Spleen (tissue), 11 donors: ENCODE results near the gene PACSIN2. TPM values are rescaled to one million over a fixed set of nuclear protein-coding genes. Genes with fewer than 3 reads are reported as not detected.

Experiments used
- DNase-seq: peaks from one replicate; pipeline ENCODE4 v3.0.0-alpha.2; 2020
- H3K27ac ChIP-seq, 8 donors: fragments of 200-600 bp; sonication (generic) in 7 of 8; 1 replicate in 4 of 8; 2 replicates in 4 of 8; pipeline versions ENCODE4 v1.5.0 to v1.8.0; 2016 to 2021; ENCODE audit warnings: inconsistent platforms in 4 of 8, mild to moderate bottlenecking in 4 of 8, moderate library complexity in 1 of 8
- H3K27me3 ChIP-seq, 7 donors: fragments of 200-600 bp; sonication (generic) in 6 of 7; replicated peaks in 1 of 7; 1 replicate in 4 of 7; 2 replicates in 3 of 7; pipeline versions ENCODE4 v1.5.0 to v1.8.0; 2016 to 2021; ENCODE audit warnings: inconsistent platforms in 3 of 7, mild to moderate bottlenecking in 1 of 7
- H3K36me3 ChIP-seq, 6 donors: fragments of 200-600 bp; sonication (generic) in 5 of 6; 1 replicate in 4 of 6; 2 replicates in 2 of 6; pipeline versions ENCODE4 v1.5.0 to v1.8.0; 2016 to 2021; ENCODE audit warnings: inconsistent platforms in 2 of 6
- H3K4me1 ChIP-seq, 6 donors: fragments of 200-600 bp; sonication (generic) in 5 of 6; 1 replicate in 3 of 6; 2 replicates in 3 of 6; pipeline versions ENCODE4 v1.5.0 to v1.8.0; 2016 to 2021; ENCODE audit warnings: inconsistent platforms in 3 of 6
- H3K4me3 ChIP-seq, 8 donors: fragments of 200-600 bp; sonication (generic) in 7 of 8; 1 replicate in 4 of 8; 2 replicates in 4 of 8; pipeline versions ENCODE4 v1.5.0 to v1.8.0; 2016 to 2021; ENCODE audit warnings: inconsistent platforms in 4 of 8, mild to moderate bottlenecking in 4 of 8, moderate library complexity in 2 of 8
- H3K9me3 ChIP-seq, 8 donors: fragments of 200-600 bp; sonication (generic) in 7 of 8; 1 replicate in 4 of 8; 2 replicates in 4 of 8; pipeline versions ENCODE4 v1.5.0 to v1.8.0; 2016 to 2021; ENCODE audit warnings: inconsistent platforms in 4 of 8
- POLR2A ChIP-seq, 3 donors: fragments of 450-650 bp; IDR thresholded peaks; one replicate each; pipeline ENCODE4 v1.5.1; 2017; ENCODE audit warnings: antibody characterized with exemption in 3 of 3, mild to moderate bottlenecking in 1 of 3
- POLR2AphosphoS5 ChIP-seq, 3 donors: sonication (generic); formaldehyde crosslinking; IDR thresholded peaks; one replicate each; pipeline ENCODE4 v1.5.1; 2017; ENCODE audit warnings: antibody characterized with exemption in 3 of 3
- WGBS, 5 donors: extraction: QIAGEN DNeasy Blood & Tissue Kit in 3 of 5; methylation state at CpG; one replicate each; pipeline versions ENCODE4 v1.1.5 to v1.1.7; 2013 to 2018; 5-methylcytosine and 5-hydroxymethylcytosine counted together
- intact Hi-C: fragments of 100-400 bp; cut with DNase I; formaldehyde crosslinking; loops from one replicate; pipeline ENCODE4 v1.15.0; 2023; ENCODE audit warnings: low total_unique reads
- polyA plus RNA-seq, 3 donors: library from polyadenylated mRNA; stranded (reverse); fragments of 200-250 nt; gene quantifications; one replicate each; pipeline ENCODE4 v1.2.1, GENCODE V29; 2013
- total RNA-seq, 7 donors: library from RNA; depleted of rRNA in 3 of 7; stranded (reverse); fragments of >200 nt in 3 of 7; fragmentation: NEBNext Ultra II Directional in 4 of 7; extraction: Animal tissue kit (Norgen Biotek cat#: 25700) in 4 of 7; gene quantifications; one replicate each; pipeline versions ENCODE4 v1.1.0 to v1.2.1, GENCODE V29; 2016 to 2021
- TF ChIP-seq, protein P1 (sequence below), 11 experiments: fragments of 200-600 bp in 7 of 11; fragments of 450-650 bp in 4 of 11; sonication (generic) in 4 of 11; IDR thresholded peaks in 8 of 11; conservative IDR thresholded peaks in 3 of 11; 1 replicate in 7 of 11; 2 replicates in 4 of 11; pipeline versions ENCODE4 v1.4.0 to v1.8.0; 2016 to 2021; ENCODE audit warnings: antibody characterized with exemption in 11 of 11, inconsistent platforms in 4 of 11, mild to moderate bottlenecking in 1 of 11
- donor health status: healthy with polysubstance abuse.
- donor health status: DM: no; HTN: no; CAD: no; lungs with moderate emphysema.
- donor health status: DM: no; HTN: no; CAD: no.
- donor health status: Bipolar disorder and iron deficiency.
- donor health status: healthy.
- donor health status: DM: no; HTN: no; CAD: no.
- donor health status: DM: yes; HTN: yes; CAD: no.

The PACSIN2 gene
- total and polyA plus RNA-seq, 10 donors = 24.2 to 98.1 (median 64.2) TPM

DNA sequence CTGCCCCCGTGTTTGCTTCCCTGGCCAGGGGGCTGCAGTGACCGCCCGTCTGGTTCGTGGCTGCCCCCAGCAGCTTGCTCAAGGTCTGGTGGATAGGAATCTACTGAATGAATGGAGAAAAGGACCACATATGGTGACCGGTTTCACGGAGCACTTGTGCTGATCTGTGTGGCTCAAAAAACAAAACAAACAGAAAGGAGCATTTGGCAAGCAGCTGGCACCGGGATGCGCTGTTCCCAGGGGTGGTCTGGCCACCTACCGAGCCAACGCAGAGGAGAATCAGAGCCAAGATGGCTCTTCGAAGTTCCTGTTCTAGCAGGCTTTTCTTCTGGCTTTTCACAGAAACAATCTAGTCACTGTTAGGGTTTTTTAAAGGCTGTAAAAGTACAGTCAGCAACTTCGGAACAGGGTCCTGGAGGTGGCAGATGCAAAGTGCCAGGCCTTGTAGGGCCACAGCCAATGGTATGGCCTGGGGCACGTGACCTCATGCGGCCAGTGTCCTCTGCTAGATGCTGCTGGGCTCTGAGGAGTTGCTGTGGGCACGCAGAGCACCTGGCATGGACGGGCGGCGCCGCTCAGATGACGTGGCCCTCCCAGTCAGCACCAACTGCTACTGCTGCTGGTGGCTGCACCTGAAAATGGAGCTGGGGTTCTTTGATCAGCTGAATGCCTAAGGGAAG lies 27.3 kb upstream of the PACSIN2 start:
- Histone ChIP-seq H3K9me3 (no peaks in the 10 kb centered on the region), H3K4me1 (no peaks in the 10 kb centered on the region), H3K4me3 (no peak overlapping the region), H3K27ac (no peak overlapping the region), H3K36me3 (peaks cover 0 to 11% (median 0%) of the 10 kb centered on the region in 6 donors), H3K27me3 (no peaks in the 10 kb centered on the region)
- DNase-seq = no peak
- 89 to 96% (median 93%) methylated on average over 20 of the region's 20 CpGs for WGBS, 5 donors
- intact Hi-C loops = no loop called here
- TF ChIP-seq, protein P1, sequence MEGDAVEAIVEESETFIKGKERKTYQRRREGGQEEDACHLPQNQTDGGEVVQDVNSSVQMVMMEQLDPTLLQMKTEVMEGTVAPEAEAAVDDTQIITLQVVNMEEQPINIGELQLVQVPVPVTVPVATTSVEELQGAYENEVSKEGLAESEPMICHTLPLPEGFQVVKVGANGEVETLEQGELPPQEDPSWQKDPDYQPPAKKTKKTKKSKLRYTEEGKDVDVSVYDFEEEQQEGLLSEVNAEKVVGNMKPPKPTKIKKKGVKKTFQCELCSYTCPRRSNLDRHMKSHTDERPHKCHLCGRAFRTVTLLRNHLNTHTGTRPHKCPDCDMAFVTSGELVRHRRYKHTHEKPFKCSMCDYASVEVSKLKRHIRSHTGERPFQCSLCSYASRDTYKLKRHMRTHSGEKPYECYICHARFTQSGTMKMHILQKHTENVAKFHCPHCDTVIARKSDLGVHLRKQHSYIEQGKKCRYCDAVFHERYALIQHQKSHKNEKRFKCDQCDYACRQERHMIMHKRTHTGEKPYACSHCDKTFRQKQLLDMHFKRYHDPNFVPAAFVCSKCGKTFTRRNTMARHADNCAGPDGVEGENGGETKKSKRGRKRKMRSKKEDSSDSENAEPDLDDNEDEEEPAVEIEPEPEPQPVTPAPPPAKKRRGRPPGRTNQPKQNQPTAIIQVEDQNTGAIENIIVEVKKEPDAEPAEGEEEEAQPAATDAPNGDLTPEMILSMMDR (IDR thresholded peaks at IDR 0.05 in 8 of 11, conservative IDR thresholded peaks at IDR 0.05 in 3 of 11) = no peak
- TF ChIP-seq POLR2AphosphoS5 (IDR thresholded peaks at IDR 0.05) (no peak), POLR2A (IDR thresholded peaks at IDR 0.05) (no peak)

DNA sequence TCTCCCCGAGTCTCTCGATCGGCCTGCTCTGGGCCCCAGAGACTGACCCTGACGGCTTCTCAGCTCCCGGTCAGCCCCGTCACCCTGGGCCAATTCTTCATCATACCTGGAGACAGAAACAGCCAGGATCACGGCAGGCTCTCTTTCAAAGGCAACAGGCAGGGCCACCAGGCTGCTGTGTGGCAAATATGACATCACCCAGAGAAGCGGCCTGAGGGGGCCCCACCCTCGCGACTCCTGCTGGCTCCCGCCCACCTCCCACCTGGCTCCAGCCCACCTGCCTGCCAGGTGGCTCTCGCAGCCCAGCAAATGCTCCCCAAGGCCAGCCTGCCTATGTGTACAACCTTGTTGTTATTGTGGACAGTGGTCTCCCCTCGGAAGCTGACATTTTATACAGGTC lies 24.9 kb upstream of the PACSIN2 start:
- Histone ChIP-seq H3K4me1 (no peaks in the 10 kb centered on the region), H3K4me3 (no peak overlapping the region), H3K36me3 (no peaks in the 10 kb centered on the region), H3K9me3 (no peaks in the 10 kb centered on the region), H3K27me3 (no peaks in the 10 kb centered on the region), H3K27ac (no peak overlapping the region)
- intact Hi-C loops = no loop called here
- WGBS, 5 donors = 78 to 94% (median 91%) methylated on average over 6 to 13 of the region's 13 CpGs
- TF ChIP-seq POLR2A (IDR thresholded peaks at IDR 0.05) = no peak
- no peak for TF ChIP-seq POLR2AphosphoS5 (IDR thresholded peaks at IDR 0.05)
- TF ChIP-seq, protein P1 (IDR thresholded peaks at IDR 0.05 in 8 of 11, conservative IDR thresholded peaks at IDR 0.05 in 3 of 11) = no peak
- no peak for DNase-seq

DNA sequence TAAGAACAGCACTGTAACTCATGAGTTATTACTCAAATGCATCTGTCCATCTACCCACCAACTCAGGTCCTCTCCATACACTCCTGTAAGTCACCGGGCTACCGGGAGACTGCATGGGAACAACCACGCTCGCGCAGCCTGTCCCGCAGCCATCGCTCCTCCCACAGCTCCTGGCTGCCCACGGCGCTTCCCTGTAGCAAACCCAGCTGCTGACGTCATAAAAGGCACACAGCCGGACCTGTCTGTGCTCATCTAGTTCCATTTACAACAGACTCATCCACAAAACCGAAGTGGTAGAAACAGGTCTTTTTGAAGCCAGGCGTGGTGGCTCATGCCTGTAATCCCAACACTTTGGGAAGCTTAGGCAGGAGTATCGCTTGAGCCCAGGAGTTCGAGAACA lies 23.4 kb upstream of the PACSIN2 start:
- Histone ChIP-seq H3K36me3 (no peaks in the 10 kb centered on the region), H3K9me3 (no peaks in the 10 kb centered on the region), H3K27me3 (no peaks in the 10 kb centered on the region), H3K27ac (no peak overlapping the region), H3K4me1 (peaks cover 0 to 10% (median 7%) of the 10 kb centered on the region in 6 donors), H3K4me3 (no peak overlapping the region)
- WGBS, 5 donors = 91 to 97% (median 95%) methylated on average over 15 of the region's 15 CpGs
- intact Hi-C loops = no loop called here
- TF ChIP-seq POLR2AphosphoS5 (IDR thresholded peaks at IDR 0.05) = no peak
- no peak for TF ChIP-seq POLR2A (IDR thresholded peaks at IDR 0.05)
- TF ChIP-seq, protein P1 (IDR thresholded peaks at IDR 0.05 in 8 of 11, conservative IDR thresholded peaks at IDR 0.05 in 3 of 11) = no peak
- no peak for DNase-seq

DNA sequence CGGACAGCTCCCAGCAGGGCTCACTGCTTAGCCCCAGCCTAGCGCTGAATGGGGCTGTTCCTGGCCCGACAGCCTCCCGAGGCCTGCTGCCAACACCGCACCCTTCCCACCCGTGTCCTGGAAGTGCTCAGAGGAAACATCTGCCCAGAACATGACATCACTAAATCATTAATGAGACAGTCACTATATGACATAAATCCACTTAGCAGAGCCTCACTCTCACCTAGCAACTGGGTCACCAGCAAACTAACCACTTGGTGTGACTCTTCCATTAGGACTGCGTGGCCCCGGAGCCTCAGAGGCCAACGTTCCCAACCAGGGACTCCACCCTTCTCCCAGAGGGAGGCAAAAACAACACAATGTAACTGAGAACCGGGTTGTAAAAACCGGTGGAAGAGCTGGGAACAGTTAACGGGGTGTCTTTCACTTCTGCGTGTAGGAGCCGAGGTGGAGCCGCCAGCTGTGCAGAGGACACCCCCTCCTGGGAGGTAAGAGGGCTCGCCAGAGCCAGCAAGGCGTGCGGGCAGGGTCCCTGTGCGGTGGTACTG lies 21.4 kb upstream of the PACSIN2 start:
- Histone ChIP-seq H3K27me3 (no peaks in the 10 kb centered on the region), H3K36me3 (no peaks in the 10 kb centered on the region), H3K27ac (peak overlapping the region in 1 of 8 donors; percentile 28), H3K4me1 (peaks cover 0 to 12% (median 7%) of the 10 kb centered on the region in 6 donors), H3K9me3 (no peaks in the 10 kb centered on the region), H3K4me3 (no peak overlapping the region)
- 47 to 60% (median 51%) methylated on average over 18 to 19 of the region's 19 CpGs for WGBS, 5 donors
- TF ChIP-seq POLR2AphosphoS5 (IDR thresholded peaks at IDR 0.05) = peak in 2 of 3 donors; percentile 59 to 70
- TF ChIP-seq, protein P1 (IDR thresholded peaks at IDR 0.05 in 8 of 11, conservative IDR thresholded peaks at IDR 0.05 in 3 of 11) = no peak
- intact Hi-C loops = no loop called here
- DNase-seq = peak; percentile 80
